SJSA1 (cell line): ENCODE results near the gene PP2D1. TPM values are rescaled to one million over a fixed set of nuclear protein-coding genes. Genes with fewer than 3 reads are reported as not detected.

Experiments used
- DNase-seq, 2 experiments: peaks; one replicate each; pipeline ENCODE4 v3.0.0-alpha.2; 2015 to 2020; ENCODE audit warnings: low spot score in 2 of 2, low read depth in 1 of 2
- H3K27ac ChIP-seq: fragments of 250-450 bp; sonication (Bioruptor Pico); 2 replicates; pipeline ENCODE4 v1.5.1; 2020; ENCODE audit warnings: mild to moderate bottlenecking, moderate library complexity
- H3K27me3 ChIP-seq: fragments of 250-450 bp; sonication (Bioruptor Pico); replicated peaks from 2 replicates; pipeline ENCODE4 v1.5.1; 2020; ENCODE audit warnings: mild to moderate bottlenecking, moderate library complexity
- H3K36me3 ChIP-seq: fragments of 250-450 bp; sonication (Bioruptor Pico); 2 replicates; pipeline ENCODE4 v1.5.1; 2020; ENCODE audit warnings: mild to moderate bottlenecking
- H3K4me1 ChIP-seq: fragments of 250-450 bp; sonication (Bioruptor Pico); replicated peaks from 2 replicates; pipeline ENCODE4 v1.6.1; 2021; ENCODE audit warnings: mild to moderate bottlenecking
- H3K4me3 ChIP-seq: fragments of 250-450 bp; sonication (Bioruptor Pico); 2 replicates; pipeline ENCODE4 v1.5.1; 2020; ENCODE audit warnings: mild to moderate bottlenecking
- H3K9me3 ChIP-seq: fragments of 250-450 bp; sonication (Bioruptor Pico); replicated peaks from 2 replicates; pipeline ENCODE4 v1.5.1; 2020; ENCODE audit warnings: mild to moderate bottlenecking
- total RNA-seq: library from RNA; depleted of rRNA; stranded (reverse); fragments of >200 nt; shearing (Covaris generic); gene quantifications from 2 replicates; pipeline ENCODE4 v1.2.3, GENCODE V29; 2014; rRNA removed

The PP2D1 gene
- total RNA-seq, 1 experiment from 2014 or later, result not detected

GRCh38 chr3:19940643-19941042, 71.4 kb downstream of the PP2D1 start:
- Histone ChIP-seq H3K36me3 (no peaks in the 10 kb centered on the region), H3K4me1 (no peaks in the 10 kb centered on the region), H3K4me3 (no peak overlapping the region), H3K27me3 (no peaks in the 10 kb centered on the region), H3K27ac (no peak overlapping the region), H3K9me3 (no peaks in the 10 kb centered on the region)
- no peak for DNase-seq

- no peak for DNase-seq
- Histone ChIP-seq H3K4me3 (no peak overlapping the region), H3K27me3 (no peaks in the 10 kb centered on the region), H3K4me1 (no peaks in the 10 kb centered on the region), H3K36me3 (no peaks in the 10 kb centered on the region), H3K27ac (no peak overlapping the region), H3K9me3 (no peaks in the 10 kb centered on the region)
Measured at GRCh38 chr3:19938295-19938627, 73.8 kb downstream of the PP2D1 start.

GRCh38 chr3:19937459-19938294, 74.4 kb downstream of the PP2D1 start:
- Histone ChIP-seq H3K4me1 (no peaks in the 10 kb centered on the region), H3K9me3 (no peaks in the 10 kb centered on the region), H3K4me3 (no peak overlapping the region), H3K27me3 (no peaks in the 10 kb centered on the region), H3K27ac (no peak overlapping the region), H3K36me3 (no peaks in the 10 kb centered on the region)
- no peak for DNase-seq

Other genes with a start within 250 kb of the PP2D1 start
- gene EFHB, start 78.0 kb downstream of the PP2D1 start, total RNA-seq, result 0.11 and 0.88 TPM in 2 replicates
- 26.6 and 57.6 TPM in 2 replicates for gene RAB5A, start 65.2 kb downstream of the PP2D1 start, total RNA-seq
- 8.0 and 11.2 TPM in 2 replicates for gene KAT2B, start 28.2 kb upstream of the PP2D1 start, total RNA-seq
- 11.7 and 22.5 TPM in 2 replicates for gene SGO1, start 173.9 kb upstream of the PP2D1 start, total RNA-seq